KBM-7 (cell line): ENCODE measurements around the gene GRID2.

Experiments used
- DNase-seq: peaks from one replicate; pipeline ENCODE4 v3.0.0-alpha.2; 2015
- in situ Hi-C: fragments of 300-500 bp; cut with MboI; formaldehyde crosslinking; loops from 2 replicates; pipeline ENCODE4 v1.14.3; 2020; ENCODE audit warnings: low sequenced_read_pairs, low pct_unique_long_range_greater_than_20kb, mixed read lengths

Gene GRID2

DNA sequence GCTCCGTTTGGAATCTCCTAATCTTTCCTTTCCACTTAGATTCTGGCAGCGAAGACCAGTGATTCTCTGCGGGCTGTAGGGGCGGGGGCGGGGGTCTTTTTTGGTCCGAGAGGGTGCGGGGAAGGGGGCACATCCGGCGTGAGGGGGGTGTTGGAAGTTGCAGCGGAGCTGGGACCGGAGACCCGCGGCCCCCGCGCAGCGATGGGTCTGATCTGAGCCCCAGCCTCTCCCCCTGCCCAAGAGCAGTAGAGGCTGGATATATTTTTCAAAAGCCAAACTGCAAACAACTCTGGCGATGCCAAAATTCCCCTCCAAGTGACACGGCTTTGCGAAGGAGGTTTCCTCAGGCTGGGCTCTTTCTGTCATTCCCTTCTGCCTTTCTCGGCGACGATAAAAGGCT, 355 bp downstream of the GRID2 start:
- in situ Hi-C loops, result no loop called here
- DNase-seq, result no peak

DNA sequence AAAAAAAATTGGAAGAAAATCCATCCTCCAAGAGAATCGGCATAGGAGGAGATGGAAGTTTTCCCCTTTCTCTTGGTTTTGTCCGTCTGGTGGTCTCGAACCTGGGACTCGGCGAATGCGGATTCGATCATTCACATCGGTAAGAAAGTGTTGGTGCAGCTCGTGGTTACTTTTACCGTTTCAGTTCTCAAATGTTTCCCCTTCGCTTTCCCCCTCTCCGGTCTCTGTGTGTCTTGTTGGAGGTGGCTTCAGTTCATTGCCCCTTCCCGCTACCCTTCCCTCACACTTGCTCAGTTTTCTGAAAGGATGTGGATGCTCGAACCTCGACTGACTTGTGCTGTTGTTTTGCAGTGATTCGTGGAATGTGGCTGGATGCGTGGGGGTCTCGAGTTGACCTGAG, 840 bp downstream of the GRID2 start:
- no peak for DNase-seq
- in situ Hi-C loops, result no loop called here

DNA sequence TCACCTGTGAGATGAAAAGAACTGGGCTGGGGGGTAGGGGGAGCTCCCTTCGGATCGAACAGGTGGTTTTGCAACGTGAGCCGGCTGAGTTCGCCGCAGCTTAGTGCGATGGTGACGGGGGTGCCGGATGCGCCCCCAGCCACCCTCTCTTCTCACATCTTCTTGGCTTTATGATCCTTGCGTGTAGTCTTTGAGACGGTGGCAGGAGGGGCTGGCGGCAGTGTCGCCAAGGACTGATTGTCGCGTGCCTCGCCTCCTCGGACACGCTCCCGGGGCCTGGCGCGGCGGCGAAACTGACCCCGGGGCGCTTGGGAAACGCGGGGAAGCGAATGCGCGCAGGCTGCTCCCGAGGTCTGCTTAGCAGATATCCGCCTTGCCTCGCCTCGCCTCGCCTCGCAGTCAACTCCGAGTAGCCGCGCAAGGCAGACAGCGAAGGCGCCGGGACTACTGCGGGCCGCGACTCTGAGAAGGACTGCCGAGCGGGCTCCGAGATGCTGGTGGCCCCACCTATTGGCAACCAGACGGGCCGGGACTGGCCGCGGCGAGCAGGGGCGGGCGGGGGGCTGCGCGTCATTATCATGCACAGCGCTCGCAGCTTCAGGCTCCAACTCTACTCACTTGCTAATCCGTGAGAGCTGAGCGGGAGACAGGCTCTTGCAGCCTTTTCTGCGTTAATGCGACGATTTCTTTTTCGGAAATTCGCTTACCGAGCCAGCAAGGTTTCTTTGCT, 1.5 kb downstream of the GRID2 start:
- in situ Hi-C loops, result no loop called here
- peak; percentile 38 for DNase-seq

GRCh38 chr4:92305878-92306520, 2.2 kb downstream of the GRID2 start:
- DNase-seq, result no peak
- in situ Hi-C loops, result no loop called here

- no peak for DNase-seq
- in situ Hi-C loops, result no loop called here
These were observed 3.4 kb downstream of the GRID2 start for GRCh38 chr4:92307181-92307580.

DNA sequence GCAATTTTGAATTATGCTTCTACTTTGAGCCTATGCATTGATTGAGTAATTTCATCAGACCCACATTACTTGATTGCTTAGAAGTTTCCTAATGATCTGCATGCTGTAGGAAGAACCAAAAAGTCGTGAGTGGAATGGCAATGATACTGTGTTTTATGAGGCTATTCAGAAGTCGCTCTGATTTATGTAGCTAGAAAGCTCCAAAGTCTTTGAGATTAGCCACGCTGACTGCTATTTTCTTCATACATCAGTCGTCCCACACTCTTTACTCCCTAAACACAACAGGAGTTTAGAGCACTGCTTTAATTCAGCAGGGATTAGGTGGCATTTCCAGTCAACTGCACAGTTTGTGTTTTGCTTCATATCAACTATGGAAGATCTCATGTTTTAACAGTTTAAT, 4.1 kb downstream of the GRID2 start:
- DNase-seq, result no peak
- in situ Hi-C loops, result no loop called here

- in situ Hi-C loops, result no loop called here
- no peak for DNase-seq
These were observed 13.3 kb downstream of the GRID2 start for GRCh38 chr4:92317047-92317446.

DNA sequence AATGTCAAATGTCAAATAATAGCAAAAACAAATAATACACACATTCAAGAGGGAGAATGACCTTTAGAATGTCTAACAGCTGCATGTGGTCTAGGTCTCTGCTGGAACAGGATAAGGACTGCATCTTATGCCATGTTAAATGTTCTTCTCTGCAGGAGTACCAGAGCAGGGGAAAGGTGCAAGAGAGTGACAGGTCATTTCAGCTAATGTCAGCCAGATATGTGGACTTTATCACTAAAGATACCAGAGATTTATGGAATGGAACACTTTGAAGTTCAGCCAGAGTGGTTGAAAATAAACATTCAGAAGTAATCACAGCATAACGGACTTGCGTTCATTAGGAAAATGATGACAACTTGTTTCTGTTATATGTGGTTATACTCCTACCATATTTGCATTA, 24.3 kb downstream of the GRID2 start:
- in situ Hi-C loops, result no loop called here
- DNase-seq, result no peak

DNA sequence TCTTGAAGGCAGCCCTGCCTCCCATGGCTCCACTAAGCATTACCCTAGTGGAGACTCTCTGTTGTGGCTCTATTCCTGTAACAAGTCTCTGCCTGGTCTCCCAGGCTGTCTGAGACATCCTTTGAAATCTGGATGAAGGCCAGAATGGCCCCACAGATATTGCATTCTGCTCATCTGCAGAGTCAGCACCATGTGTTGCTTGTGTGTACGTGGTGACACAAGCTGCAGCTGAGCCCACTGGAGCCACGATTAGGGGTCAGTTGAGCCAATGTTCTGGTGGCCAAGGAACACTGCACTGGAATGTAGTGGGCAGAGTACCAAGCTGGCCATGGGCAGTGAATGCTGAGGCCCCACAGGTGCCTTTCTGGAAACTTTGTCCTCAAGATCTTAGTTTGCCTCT, 29.2 kb downstream of the GRID2 start:
- in situ Hi-C loops, result no loop called here

GRCh38 chr4:92334716-92335350, 31.1 kb downstream of the GRID2 start:
- in situ Hi-C loops, result no loop called here

More for the DNA sequence above, 29.2 kb downstream of the GRID2 start:
- DNase-seq, result no peak

GRCh38 chr4:92339676-92340075, 35.9 kb downstream of the GRID2 start:
- no peak for DNase-seq
- in situ Hi-C loops, result no loop called here

More at GRCh38 chr4:92334716-92335350, 31.1 kb downstream of the GRID2 start:
- DNase-seq, result no peak

GRCh38 chr4:92344216-92344615, 40.5 kb downstream of the GRID2 start:
- in situ Hi-C loops, result no loop called here
- no peak for DNase-seq

DNA sequence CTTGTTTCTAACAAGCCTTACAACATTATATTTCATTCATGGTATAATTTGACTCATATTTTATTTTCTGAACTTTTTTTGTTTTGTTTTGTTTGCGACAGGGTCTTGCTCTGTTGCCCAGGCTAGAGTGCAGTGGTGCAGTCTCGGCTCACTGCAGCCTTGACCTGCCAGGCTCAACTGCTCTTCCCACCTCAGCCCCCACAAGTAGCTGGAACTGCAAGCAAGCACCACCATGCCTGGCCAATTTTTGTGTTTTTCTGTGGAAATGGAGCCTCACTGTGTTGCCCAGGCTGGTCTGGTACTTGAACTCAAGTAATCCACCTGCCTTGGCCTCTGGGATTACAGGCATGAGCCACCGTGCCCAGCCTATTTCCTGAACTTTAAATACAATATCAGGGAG, 42.5 kb downstream of the GRID2 start:
- no peak for DNase-seq
- in situ Hi-C loops, result no loop called here

GRCh38 chr4:92357966-92358365, 54.2 kb downstream of the GRID2 start:
- in situ Hi-C loops, result no loop called here
- no peak for DNase-seq

DNA sequence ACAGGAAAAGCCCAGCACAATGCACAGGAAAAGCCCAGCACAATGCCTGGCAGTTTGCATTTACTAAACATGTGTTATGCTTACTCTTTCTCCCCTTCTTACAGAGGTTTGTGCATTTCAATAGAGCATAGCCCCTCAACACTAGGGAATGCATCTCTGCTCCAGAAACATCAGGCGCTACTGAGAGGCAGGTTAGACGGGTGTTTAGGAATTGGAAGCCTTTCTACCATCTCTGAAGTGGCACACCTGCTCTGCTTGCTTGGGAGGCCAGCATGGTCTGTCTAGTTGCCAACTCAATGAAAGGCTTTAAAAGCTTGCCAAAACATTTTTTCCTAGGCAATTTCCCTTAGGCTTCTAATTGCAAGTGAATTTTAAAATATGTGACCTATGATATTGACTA, 55.7 kb downstream of the GRID2 start:
- DNase-seq, result no peak
- in situ Hi-C loops, result no loop called here

GRCh38 chr4:92362028-92362427, 58.3 kb downstream of the GRID2 start:
- no peak for DNase-seq
- in situ Hi-C loops, result no loop called here

DNA sequence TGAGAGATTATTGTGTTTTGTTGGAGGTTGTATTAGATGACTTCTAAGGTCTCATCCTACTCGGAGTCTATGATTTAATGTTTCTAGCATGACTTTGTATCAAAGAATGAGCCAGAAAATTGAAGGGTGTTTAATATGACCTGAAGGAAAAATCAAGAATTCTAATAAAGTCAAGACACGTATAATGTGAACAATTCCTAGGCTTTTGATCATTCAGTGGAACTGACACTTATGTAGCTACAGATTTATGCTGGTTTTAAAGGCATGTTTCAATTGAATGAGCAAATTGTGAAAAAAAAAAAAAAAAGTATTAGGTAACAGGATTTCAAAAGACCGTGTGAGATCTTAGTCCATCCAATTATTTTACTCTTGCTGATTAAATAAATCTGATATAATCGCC, 64.9 kb downstream of the GRID2 start:
- in situ Hi-C loops, result no loop called here
- no peak for DNase-seq

GRCh38 chr4:92381616-92382015, 77.8 kb downstream of the GRID2 start:
- in situ Hi-C loops, result no loop called here
- DNase-seq, result no peak

DNA sequence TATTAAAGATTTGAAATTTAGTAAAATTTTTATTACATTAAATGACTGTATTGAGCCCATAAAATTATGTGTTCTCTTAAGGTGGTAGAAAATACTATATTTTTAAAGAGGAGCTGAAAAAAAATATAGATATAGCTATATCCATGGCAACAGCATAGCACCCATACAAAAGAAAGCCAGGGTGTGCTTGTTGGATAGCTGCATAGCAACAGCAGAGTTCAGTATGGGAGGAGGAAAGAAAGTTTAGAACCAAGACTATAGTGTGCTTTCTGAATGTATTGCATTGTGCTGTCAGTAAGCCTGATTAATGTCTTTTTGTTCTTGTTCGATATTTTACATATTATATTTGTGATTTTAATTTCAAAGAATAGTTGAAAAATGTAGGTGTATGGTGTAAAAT, 78.4 kb downstream of the GRID2 start:
- in situ Hi-C loops, result no loop called here
- no peak for DNase-seq

DNA sequence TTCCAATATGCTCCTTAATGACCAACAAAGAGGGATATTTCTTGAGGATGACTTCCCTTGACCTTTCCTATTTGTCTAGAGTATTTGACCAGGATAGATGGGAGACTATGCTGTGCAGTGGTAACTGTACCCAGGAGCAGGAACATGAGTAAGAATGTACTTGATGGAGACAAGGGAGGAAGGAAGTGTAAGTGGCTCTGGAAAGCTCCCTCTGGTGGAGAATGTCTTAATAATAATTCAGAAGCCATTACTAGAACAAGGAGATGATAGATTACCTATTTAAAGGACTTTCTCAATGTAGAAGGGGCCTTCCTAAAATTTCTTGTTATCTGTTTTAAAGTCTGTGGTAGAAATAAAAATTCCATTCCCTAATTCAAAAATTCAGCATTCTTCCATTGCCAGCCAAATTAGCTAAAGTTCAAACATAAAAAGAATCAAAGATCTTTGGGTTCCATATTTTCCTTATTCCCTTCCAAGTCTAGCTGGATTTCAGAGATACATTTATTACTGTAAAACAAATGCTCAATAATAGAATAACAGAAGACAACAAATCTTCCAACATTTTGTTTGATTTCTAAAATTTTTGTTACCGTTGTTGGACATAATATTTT, 83.8 kb downstream of the GRID2 start:
- DNase-seq, result peak; percentile 72

More for the DNA sequence above, 83.8 kb downstream of the GRID2 start:
- in situ Hi-C loops, result no loop called here
